ENCODE results near the gene EIF3A.

- no peak for TF ChIP-seq CTCF (IDR thresholded peaks at IDR 0.05)
- no peak for TF ChIP-seq POLR2A (IDR thresholded peaks at IDR 0.05)
Measured at GRCh38 chr10:119025336-119025735, 55.3 kb downstream of the EIF3A start.

Data from prostate gland (tissue), 2 donors.